ENCODE measurements around the gene OR10A3. TPM values are rescaled to one million over a fixed set of nuclear protein-coding genes. Genes with fewer than 3 reads are reported as not detected.

OR10A3 gene
- polyA plus RNA-seq, 1 donor from 2014 or later: not detected

DNA sequence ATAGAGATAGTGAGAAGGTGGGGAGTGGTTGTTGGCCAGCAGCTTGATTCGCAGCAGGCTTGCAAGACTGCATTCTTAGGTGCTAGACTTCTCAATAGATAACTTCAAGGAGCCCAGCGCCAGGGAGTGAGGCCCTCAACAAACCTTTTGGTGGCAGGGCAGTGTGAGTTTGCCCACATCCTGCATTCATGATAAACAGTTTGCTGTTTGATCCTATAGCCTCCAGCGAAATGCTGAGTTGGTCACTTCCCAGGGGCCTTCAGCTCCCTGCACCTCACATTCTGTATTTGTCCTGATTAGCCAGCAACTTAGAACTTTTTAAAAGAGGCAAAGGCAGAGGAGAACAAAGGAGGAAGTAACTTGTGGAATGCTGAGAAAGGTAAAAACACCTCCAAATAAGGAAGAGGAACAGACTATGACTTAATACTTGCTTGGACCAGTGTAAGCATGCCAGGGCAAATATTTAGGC is 35.5 kb downstream of the OR10A3 start:
- Histone ChIP-seq H3K27ac (ENCODE audit: low read length) (no peak overlapping the region), H3K9ac (ENCODE audit: low read length) (no peak overlapping the region), H2AFZ (ENCODE audit: low read depth, low read length) (no peak overlapping the region)

DNA sequence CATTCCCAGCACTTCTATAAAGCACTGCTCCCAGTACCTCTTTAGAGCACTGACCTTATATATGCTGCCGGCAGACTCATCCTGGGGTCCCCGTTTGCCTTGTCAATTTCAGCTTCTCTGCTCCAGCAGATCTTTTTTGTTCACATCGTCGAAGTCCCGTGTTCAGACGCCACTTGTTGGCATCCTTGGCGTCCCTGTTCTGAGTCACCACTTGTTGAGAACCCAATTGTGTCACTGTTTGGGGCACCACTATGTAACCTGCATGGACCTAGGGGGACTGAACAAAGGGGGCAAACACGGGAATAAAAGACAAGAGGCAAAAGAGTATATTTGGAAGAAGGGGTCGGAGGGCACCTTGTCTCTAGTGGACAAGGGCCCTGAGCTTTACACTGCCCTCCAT is 36.0 kb downstream of the OR10A3 start:
- Histone ChIP-seq H3K9me3 (ENCODE audit: low read length) (no peaks in the 10 kb centered on the region), H3K27me3 (ENCODE audit: insufficient read depth, low read depth, low read length) (no peaks in the 10 kb centered on the region), H3F3A (ENCODE audit: insufficient read depth, low read length, poor library complexity, severe bottlenecking) (no peaks in the 10 kb centered on the region), H4K20me1 (ENCODE audit: insufficient read depth) (no peaks in the 10 kb centered on the region), H3K4me3 (ENCODE audit: low read length) (no peak overlapping the region), H2AFZ (ENCODE audit: low read depth, low read length) (no peak overlapping the region), H3K9ac (ENCODE audit: low read length) (no peak overlapping the region), H3K36me3 (ENCODE audit: insufficient read depth, low read length) (no peaks in the 10 kb centered on the region), H3K9me2 (ENCODE audit: insufficient read depth, low read length) (no peaks in the 10 kb centered on the region), H3K79me2 (replicated peaks; ENCODE audit: insufficient read depth, low read length) (no peaks in the 10 kb centered on the region), H3K27ac (ENCODE audit: low read length) (no peak overlapping the region), H3K4me2 (ENCODE audit: low read length) (no peak overlapping the region)
- TF ChIP-seq MXI1 (conservative IDR thresholded peaks at IDR 0.05; ENCODE audit: poor library complexity, severe bottlenecking) (no peak), EZH2 (IDR thresholded peaks at IDR 0.05; ENCODE audit: borderline replicate concordance, insufficient read depth, low read length, poor library complexity, severe bottlenecking) (no peak), SMC3 (conservative IDR thresholded peaks at IDR 0.05; ENCODE audit: poor library complexity) (no peak), TAF1 (IDR thresholded peaks at IDR 0.05; ENCODE audit: low read depth) (no peak), POLR2AphosphoS5 (IDR thresholded peaks at IDR 0.05) (no peak), RAD21 (conservative IDR thresholded peaks at IDR 0.05) (no peak)
- TF ChIP-seq, protein P1, sequence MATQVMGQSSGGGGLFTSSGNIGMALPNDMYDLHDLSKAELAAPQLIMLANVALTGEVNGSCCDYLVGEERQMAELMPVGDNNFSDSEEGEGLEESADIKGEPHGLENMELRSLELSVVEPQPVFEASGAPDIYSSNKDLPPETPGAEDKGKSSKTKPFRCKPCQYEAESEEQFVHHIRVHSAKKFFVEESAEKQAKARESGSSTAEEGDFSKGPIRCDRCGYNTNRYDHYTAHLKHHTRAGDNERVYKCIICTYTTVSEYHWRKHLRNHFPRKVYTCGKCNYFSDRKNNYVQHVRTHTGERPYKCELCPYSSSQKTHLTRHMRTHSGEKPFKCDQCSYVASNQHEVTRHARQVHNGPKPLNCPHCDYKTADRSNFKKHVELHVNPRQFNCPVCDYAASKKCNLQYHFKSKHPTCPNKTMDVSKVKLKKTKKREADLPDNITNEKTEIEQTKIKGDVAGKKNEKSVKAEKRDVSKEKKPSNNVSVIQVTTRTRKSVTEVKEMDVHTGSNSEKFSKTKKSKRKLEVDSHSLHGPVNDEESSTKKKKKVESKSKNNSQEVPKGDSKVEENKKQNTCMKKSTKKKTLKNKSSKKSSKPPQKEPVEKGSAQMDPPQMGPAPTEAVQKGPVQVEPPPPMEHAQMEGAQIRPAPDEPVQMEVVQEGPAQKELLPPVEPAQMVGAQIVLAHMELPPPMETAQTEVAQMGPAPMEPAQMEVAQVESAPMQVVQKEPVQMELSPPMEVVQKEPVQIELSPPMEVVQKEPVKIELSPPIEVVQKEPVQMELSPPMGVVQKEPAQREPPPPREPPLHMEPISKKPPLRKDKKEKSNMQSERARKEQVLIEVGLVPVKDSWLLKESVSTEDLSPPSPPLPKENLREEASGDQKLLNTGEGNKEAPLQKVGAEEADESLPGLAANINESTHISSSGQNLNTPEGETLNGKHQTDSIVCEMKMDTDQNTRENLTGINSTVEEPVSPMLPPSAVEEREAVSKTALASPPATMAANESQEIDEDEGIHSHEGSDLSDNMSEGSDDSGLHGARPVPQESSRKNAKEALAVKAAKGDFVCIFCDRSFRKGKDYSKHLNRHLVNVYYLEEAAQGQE (IDR thresholded peaks at IDR 0.05; ENCODE audit: borderline replicate concordance): no peak

More for the DNA sequence above, 35.5 kb downstream of the OR10A3 start:
- Histone ChIP-seq H3K27me3 (ENCODE audit: insufficient read depth, low read depth, low read length) (no peaks in the 10 kb centered on the region), H3K9me3 (ENCODE audit: low read length) (no peaks in the 10 kb centered on the region), H3F3A (ENCODE audit: insufficient read depth, low read length, poor library complexity, severe bottlenecking) (no peaks in the 10 kb centered on the region), H3K36me3 (ENCODE audit: insufficient read depth, low read length) (no peaks in the 10 kb centered on the region), H3K9me2 (ENCODE audit: insufficient read depth, low read length) (no peaks in the 10 kb centered on the region), H3K79me2 (replicated peaks; ENCODE audit: insufficient read depth, low read length) (no peaks in the 10 kb centered on the region), H4K20me1 (ENCODE audit: insufficient read depth) (no peaks in the 10 kb centered on the region), H3K4me2 (ENCODE audit: low read length) (no peak overlapping the region), H3K4me3 (ENCODE audit: low read length) (no peak overlapping the region)
- no peak for TF ChIP-seq SMC3 (conservative IDR thresholded peaks at IDR 0.05; ENCODE audit: poor library complexity)
- TF ChIP-seq, protein P1 (IDR thresholded peaks at IDR 0.05; ENCODE audit: borderline replicate concordance): no peak
- TF ChIP-seq TAF1 (IDR thresholded peaks at IDR 0.05; ENCODE audit: low read depth): no peak
- no peak for TF ChIP-seq MXI1 (conservative IDR thresholded peaks at IDR 0.05; ENCODE audit: poor library complexity, severe bottlenecking)
- TF ChIP-seq EP300 (conservative IDR thresholded peaks at IDR 0.05; ENCODE audit: poor library complexity, severe bottlenecking): no peak
- TF ChIP-seq, protein P2, sequence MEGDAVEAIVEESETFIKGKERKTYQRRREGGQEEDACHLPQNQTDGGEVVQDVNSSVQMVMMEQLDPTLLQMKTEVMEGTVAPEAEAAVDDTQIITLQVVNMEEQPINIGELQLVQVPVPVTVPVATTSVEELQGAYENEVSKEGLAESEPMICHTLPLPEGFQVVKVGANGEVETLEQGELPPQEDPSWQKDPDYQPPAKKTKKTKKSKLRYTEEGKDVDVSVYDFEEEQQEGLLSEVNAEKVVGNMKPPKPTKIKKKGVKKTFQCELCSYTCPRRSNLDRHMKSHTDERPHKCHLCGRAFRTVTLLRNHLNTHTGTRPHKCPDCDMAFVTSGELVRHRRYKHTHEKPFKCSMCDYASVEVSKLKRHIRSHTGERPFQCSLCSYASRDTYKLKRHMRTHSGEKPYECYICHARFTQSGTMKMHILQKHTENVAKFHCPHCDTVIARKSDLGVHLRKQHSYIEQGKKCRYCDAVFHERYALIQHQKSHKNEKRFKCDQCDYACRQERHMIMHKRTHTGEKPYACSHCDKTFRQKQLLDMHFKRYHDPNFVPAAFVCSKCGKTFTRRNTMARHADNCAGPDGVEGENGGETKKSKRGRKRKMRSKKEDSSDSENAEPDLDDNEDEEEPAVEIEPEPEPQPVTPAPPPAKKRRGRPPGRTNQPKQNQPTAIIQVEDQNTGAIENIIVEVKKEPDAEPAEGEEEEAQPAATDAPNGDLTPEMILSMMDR (IDR thresholded peaks at IDR 0.05; ENCODE audit: poor library complexity, severe bottlenecking): no peak
- no peak for TF ChIP-seq RAD21 (conservative IDR thresholded peaks at IDR 0.05)
- TF ChIP-seq EZH2 (IDR thresholded peaks at IDR 0.05; ENCODE audit: borderline replicate concordance, insufficient read depth, low read length, poor library complexity, severe bottlenecking): no peak
- no peak for TF ChIP-seq POLR2AphosphoS5 (IDR thresholded peaks at IDR 0.05)

Measured in neural cell (in vitro differentiated cells).